Measurements from ENCODE around the gene NRG4. TPM values are rescaled to one million over a fixed set of nuclear protein-coding genes. Genes with fewer than 3 reads are reported as not detected.

NRG4 gene
- total RNA-seq, 1 experiment from 2014 or later, result 1.0 TPM

DNA sequence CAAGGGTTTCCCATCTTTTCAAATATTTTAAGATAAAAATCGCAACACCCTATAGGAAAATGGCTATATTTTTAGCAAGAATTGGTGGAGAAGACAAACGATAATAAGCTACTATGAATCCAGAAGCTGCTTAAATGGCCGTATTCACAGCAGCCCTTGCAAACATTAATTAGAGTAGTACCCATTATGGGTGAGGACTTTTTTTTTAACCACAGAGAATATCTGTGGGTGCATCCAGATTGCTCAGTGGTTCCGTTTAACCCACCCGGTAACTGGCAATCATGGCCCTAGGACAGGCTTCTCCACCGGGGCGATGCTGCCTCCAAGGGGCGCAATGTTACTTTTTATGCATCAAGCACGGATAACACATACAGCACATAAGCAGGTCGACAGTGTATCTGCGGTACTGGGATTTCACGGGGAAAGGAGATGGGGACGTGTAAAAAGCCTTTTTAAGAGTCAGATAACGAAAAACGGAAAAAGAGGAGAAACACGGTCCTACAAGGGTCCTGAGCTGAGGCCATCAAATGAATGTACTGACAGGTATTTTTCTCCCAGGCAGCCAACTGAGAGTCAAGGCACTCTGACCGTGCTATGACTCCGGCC lies 46.6 kb upstream of the NRG4 start:
- Histone ChIP-seq H3K9ac (ENCODE audit: low read length) (no peak overlapping the region), H3K4me3 (replicated peaks in 1 of 2; ENCODE audit: low read depth in 1 of 2, low read length in 2 of 2) (peak overlapping the region; percentile 45 to 59), H3K4me2 (ENCODE audit: low read length) (peak overlapping the region; percentile 83), H4K20me1 (ENCODE audit: insufficient read depth) (no peaks in the 10 kb centered on the region), H3K9me2 (ENCODE audit: insufficient read depth) (peaks cover 4% of the 10 kb centered on the region), H3K4me1 (ENCODE audit: control insufficient read depth in 1 of 2, insufficient read depth in 2 of 2, low read length in 2 of 2) (peaks cover 9 to 30% of the 10 kb centered on the region in 2 experiments), H3K36me3 (ENCODE audit: control insufficient read depth in 1 of 2, insufficient read depth in 2 of 2, low read length in 2 of 2) (no peaks in the 10 kb centered on the region), H3K9me3 (ENCODE audit: control insufficient read depth in 1 of 2, insufficient read depth in 1 of 2, low read depth in 1 of 2, low read length in 2 of 2) (no peaks in the 10 kb centered on the region), H3K27ac (ENCODE audit: low read depth, low read length) (no peak overlapping the region), H3K79me2 (ENCODE audit: insufficient read depth, low read length) (no peaks in the 10 kb centered on the region), H3K27me3 (ENCODE audit: insufficient read depth, low read length) (peaks cover 22% of the 10 kb centered on the region), H2AFZ (ENCODE audit: low read depth, low read length, poor library complexity, severe bottlenecking) (peak overlapping the region; percentile 68)
- POLR2A ChIA-PET, result interaction anchor here (1.6 kb wide), 1 partner anchor 80 kb away, joined by 3 read pairs; no protein-coding TSS in a partner anchor
- RAD21 ChIA-PET (ENCODE audit: low non-redundant PET in 1 of 2, low total read pairs in 2 of 2, uncharacterized antibody in 2 of 2, unreplicated experiment in 2 of 2), result interaction anchor here in 1 of 2 experiments (2.0 kb wide), 1 partner anchor 81 kb away, joined by 6 read pairs; no protein-coding TSS in a partner anchor
- no TSS peak for BruUV-seq (replicated peaks)
- ATAC-seq (peak; percentile 62), DNase-seq (ENCODE audit: low read depth, low spot score) (no peak)
- intact Hi-C loops (cut with micrococcal nuclease), result loop anchor here (10.0 kb wide), 1 partner anchor 244 kb away; no protein-coding TSS in a partner anchor
- CTCF ChIA-PET, result interaction anchor here (1.2 to 4.7 kb wide), 5 partner anchors 11 to 249 kb away, joined by 3 to 97 read pairs (median 4); no protein-coding TSS in a partner anchor
- TF ChIP-seq CBX3 (IDR thresholded peaks at IDR 0.05; ENCODE audit: low read depth) (no peak), FOSL1 (IDR thresholded peaks at IDR 0.05; ENCODE audit: low read depth) (no peak), EZH2 (IDR thresholded peaks at IDR 0.05) (no peak), TCF7L2 (IDR thresholded peaks at IDR 0.05; ENCODE audit: borderline replicate concordance, extremely low read depth, insufficient read depth, insufficient read length) (no peak), SIN3A (IDR thresholded peaks at IDR 0.05; ENCODE audit: low read depth) (no peak), RAD21 (IDR thresholded peaks at IDR 0.05; ENCODE audit: low read depth) (peak; percentile 52)
- TF ChIP-seq, protein P1, sequence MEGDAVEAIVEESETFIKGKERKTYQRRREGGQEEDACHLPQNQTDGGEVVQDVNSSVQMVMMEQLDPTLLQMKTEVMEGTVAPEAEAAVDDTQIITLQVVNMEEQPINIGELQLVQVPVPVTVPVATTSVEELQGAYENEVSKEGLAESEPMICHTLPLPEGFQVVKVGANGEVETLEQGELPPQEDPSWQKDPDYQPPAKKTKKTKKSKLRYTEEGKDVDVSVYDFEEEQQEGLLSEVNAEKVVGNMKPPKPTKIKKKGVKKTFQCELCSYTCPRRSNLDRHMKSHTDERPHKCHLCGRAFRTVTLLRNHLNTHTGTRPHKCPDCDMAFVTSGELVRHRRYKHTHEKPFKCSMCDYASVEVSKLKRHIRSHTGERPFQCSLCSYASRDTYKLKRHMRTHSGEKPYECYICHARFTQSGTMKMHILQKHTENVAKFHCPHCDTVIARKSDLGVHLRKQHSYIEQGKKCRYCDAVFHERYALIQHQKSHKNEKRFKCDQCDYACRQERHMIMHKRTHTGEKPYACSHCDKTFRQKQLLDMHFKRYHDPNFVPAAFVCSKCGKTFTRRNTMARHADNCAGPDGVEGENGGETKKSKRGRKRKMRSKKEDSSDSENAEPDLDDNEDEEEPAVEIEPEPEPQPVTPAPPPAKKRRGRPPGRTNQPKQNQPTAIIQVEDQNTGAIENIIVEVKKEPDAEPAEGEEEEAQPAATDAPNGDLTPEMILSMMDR (IDR thresholded peaks at IDR 0.05 in 2 of 3, conservative IDR thresholded peaks at IDR 0.05 in 1 of 3; ENCODE audit: borderline replicate concordance in 1 of 3, insufficient read depth in 1 of 3, low read depth in 2 of 3, low read length in 2 of 3), result peak; percentile 29 to 40 (median 37); a peak in 5 of 6 replicates

Data from HCT116 (cell line).